VCaP (cell line): ENCODE measurements around the gene UBA3.

Experiments used
- H3K27ac ChIP-seq: fragments of 450-650 bp; 2 replicates; pipeline ENCODE4 v1.5.1; 2017
- TF ChIP-seq, protein P1 (sequence below): fragments of 450-650 bp; conservative IDR thresholded peaks from 2 replicates; pipeline ENCODE4 v1.5.1; 2017; ENCODE audit warnings: mild to moderate bottlenecking, moderate library complexity

Gene UBA3

DNA sequence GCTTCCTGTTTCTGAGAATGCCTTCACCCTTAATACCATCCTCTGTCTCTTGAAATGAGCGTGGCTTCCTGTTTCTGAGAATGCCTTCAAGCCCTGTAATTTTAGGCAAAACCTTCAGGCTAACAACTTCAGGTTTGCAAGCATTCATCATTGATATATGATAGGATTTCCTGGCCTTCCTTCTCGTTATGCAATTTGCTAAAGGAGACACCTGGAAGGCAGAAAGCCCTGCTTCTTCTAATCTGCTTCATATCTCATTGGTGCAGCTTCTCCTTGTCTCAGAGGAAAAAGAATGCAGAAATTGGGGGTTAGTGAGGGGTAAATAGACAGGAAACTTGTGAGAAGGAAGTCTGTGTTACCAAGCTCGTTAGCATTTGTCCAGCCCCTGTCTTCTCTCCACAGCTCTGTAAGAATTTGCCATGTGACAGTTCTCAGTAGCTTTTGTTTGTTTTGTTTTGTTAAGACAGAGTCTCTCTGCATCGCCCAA, 11.9 kb upstream of the UBA3 start:
- H3K27ac ChIP-seq, result peak overlapping the region; percentile 79
- TF ChIP-seq, protein P1, sequence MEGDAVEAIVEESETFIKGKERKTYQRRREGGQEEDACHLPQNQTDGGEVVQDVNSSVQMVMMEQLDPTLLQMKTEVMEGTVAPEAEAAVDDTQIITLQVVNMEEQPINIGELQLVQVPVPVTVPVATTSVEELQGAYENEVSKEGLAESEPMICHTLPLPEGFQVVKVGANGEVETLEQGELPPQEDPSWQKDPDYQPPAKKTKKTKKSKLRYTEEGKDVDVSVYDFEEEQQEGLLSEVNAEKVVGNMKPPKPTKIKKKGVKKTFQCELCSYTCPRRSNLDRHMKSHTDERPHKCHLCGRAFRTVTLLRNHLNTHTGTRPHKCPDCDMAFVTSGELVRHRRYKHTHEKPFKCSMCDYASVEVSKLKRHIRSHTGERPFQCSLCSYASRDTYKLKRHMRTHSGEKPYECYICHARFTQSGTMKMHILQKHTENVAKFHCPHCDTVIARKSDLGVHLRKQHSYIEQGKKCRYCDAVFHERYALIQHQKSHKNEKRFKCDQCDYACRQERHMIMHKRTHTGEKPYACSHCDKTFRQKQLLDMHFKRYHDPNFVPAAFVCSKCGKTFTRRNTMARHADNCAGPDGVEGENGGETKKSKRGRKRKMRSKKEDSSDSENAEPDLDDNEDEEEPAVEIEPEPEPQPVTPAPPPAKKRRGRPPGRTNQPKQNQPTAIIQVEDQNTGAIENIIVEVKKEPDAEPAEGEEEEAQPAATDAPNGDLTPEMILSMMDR, result no peak

DNA sequence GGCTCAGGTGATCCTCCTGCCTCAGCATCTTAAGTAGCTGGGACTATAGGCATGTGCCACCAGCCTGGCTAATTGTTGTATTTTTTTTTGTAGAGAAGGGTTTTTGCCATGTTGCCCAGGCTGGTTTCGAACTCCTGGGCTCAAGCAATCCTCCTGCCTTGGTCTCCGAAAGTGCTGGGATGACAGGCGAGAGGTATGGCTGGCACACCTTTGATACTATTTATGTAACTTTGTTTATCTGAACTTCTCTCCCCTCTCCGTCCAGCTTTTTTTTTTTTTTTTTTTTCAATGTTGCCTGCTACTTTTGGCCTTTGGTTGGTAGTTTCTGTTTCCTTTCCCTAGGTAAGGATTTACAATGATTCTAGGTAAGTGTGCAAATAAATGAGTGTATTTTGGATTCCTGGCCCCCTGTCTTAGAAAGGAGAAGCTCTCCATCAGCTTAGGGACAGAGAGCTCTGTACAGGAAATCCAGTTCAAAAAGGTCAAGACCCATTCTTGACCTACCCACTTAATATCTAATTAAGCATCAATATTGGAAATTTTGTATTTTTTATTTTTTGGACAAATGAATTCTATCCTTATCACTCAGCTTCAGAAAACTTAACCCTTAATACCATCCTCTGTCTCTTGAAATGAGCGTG, 11.3 kb upstream of the UBA3 start:
- peak overlapping the region; percentile 79 for H3K27ac ChIP-seq
- TF ChIP-seq, protein P1, result no peak

DNA sequence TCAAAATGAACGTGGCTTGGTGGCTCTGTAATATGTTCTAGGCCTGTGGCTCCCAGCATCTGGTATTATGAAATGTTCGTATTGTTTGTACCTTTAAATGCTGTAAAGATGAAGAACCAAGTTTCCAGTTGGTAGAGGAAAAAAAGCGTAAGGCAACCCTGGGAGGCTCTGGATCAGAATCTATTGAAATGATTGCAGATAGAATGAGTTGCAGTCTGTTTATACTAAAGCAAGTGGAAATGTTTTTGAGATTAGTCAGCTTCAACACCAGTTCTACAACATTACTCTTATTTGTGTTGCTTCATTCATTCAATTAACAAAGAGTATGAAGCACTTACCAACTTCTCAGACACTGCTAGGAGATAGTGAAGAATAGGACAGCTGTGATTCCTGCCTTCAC, 9.9 kb upstream of the UBA3 start:
- TF ChIP-seq, protein P1, result no peak
- H3K27ac ChIP-seq, result peak overlapping the region; percentile 79

DNA sequence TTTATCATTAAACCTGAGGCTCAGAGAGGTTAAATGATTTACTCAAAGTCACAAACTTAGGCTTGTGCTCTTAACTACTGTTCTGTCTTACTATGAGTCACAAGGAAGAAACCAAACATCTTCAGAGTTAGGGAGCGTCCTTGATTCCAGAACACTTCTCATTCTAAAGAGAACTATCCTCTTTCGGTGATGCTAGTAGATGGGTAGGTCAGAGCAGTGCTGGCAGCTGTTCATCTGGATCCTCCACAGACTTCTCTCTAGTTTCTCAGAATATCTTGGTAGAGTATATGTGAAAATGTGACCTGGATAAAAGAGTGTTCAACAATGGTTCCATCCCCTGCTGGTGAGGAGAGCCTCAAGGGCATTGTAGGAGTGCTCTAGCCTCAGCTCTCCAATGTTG, 7.9 kb upstream of the UBA3 start:
- peak overlapping the region; percentile 97; the same call in 1 of the 2 replicates for H3K27ac ChIP-seq
- TF ChIP-seq, protein P1, result no peak

DNA sequence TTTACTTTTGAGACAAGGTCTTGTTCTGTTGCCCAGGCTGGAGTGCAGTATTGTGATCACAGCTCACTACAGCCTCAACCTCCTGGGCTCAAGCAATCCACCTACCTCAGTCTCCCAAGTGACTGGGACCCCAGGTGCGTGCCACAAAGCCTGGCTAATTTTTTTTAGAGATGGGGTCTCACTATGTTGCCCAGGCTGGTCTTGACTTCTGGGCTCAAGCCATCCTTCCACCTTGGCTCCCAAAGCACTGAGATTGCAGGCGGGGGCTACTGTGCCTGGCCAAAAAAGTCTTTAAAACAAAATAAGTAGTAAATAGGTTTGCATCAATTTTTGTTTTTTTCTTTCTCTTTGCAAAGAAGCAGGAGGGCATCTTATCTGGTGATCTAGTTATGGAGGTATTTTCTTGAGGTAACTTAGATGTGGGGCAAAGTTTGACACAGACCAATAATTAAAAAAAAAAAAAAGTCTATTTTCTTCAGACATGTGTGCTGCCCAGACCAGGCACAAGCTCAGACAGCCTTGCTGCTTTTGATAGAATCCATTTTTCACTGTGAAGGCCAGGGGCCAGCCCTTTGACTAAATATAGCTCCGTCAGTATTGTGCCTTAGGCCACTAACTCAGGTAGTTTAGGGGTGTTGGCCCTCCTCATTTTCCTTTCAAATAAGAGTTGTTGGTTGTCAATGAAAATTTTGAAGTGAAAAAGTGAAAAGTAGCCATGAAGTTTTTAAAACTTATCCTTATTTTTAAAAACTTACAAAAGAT, 7.0 kb upstream of the UBA3 start:
- TF ChIP-seq, protein P1, result no peak
- peak overlapping the region; percentile 97 for H3K27ac ChIP-seq

DNA sequence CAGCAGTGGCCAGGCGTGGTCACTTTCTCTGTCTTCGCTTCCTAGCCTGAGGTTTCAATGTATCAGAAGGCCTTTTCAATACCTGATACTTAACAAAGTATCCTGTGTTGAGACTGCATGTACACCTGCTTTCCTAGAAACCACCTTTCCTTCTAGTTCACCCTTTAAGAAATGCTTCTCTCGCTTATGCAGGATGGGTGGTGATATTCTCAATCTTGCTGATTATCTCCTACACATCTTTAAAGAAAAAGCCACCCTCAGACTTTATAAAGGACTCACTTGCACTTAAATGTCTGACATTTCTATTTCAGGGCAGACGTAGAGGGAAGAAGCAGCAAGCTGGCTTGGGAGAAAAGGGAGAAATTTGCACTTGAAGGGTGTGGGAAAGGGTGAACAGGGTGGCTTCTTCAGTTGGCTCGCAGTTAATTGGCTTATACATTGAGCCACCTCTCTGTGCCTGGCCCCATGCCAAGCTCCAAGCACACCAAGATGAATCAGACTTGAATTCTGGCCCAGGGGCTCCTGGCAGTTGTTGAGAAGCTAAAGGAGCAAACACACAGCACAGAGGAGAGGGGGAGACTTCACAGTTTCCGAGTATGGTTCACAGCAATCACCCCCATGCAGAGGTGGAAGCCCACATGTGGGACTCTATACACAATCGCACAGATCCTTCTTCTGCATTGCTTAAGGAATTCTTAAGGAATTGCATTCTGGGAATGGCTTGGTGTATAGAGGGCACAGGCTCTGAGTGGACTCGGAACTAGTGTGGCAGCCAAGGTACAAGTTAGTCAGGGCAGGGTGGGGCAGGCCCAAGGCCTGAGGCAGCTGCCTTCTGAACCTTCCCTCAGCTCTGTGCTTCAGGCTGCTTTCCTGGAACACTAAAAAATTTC, 5.9 kb upstream of the UBA3 start:
- TF ChIP-seq, protein P1, result no peak
- peak overlapping the region; percentile 97 for H3K27ac ChIP-seq
